WTC11 (cell line): ENCODE measurements around the gene LIFR.

ENCODE experiments used
- ATF1 ChIP-seq: sonication (generic); formaldehyde crosslinking; IDR thresholded peaks from 2 replicates; pipeline ENCODE4 v1.8.1; 2023; ENCODE audit warnings: mild to moderate bottlenecking, moderate library complexity, missing genetic modification reagents
- CBFB ChIP-seq: sonication (generic); formaldehyde crosslinking; IDR thresholded peaks from 2 replicates; pipeline ENCODE4 v1.8.1; 2022; ENCODE audit warnings: mild to moderate bottlenecking, low read depth, missing genetic modification reagents
- ERG ChIP-seq: fragments of 250-450 bp; sonication (Bioruptor Pico); IDR thresholded peaks from 2 replicates; pipeline ENCODE4 v1.8.0; 2021; ENCODE audit warnings: mild to moderate bottlenecking
- GABPB1 ChIP-seq: sonication (generic); formaldehyde crosslinking; IDR thresholded peaks from 2 replicates; pipeline ENCODE4 v1.8.1; 2023; ENCODE audit warnings: mild to moderate bottlenecking, missing genetic modification reagents
- NFATC4 ChIP-seq: fragments of 250-450 bp; sonication (Bioruptor Pico); IDR thresholded peaks from 2 replicates; pipeline ENCODE4 v1.9.0; 2021; ENCODE audit warnings: mild to moderate bottlenecking
- NR2C2 ChIP-seq: sonication (generic); formaldehyde crosslinking; IDR thresholded peaks from 2 replicates; pipeline ENCODE4 v1.8.0; 2022; ENCODE audit warnings: mild to moderate bottlenecking, missing genetic modification reagents
- RORB ChIP-seq: fragments of 250-450 bp; sonication (Bioruptor Pico); IDR thresholded peaks from 2 replicates; pipeline ENCODE4 v1.9.0; 2021; ENCODE audit warnings: mild to moderate bottlenecking
- TF ChIP-seq, protein P1 (sequence below): fragments of 200-600 bp; IDR thresholded peaks from 2 replicates; pipeline ENCODE4 v1.8.0; 2022; ENCODE audit warnings: antibody characterized with exemption

GRCh38 chr5:38438757-38439156 lies 117.7 kb downstream of the LIFR start:
- TF ChIP-seq RORB (no peak), NR2C2 (CRISPR knock-in tag) (no peak), GABPB1 (CRISPR knock-in tag) (no peak), NFATC4 (CRISPR knock-in tag) (no peak), ERG (no peak), CBFB (CRISPR knock-in tag) (no peak), ATF1 (no peak)
- TF ChIP-seq, protein P1, sequence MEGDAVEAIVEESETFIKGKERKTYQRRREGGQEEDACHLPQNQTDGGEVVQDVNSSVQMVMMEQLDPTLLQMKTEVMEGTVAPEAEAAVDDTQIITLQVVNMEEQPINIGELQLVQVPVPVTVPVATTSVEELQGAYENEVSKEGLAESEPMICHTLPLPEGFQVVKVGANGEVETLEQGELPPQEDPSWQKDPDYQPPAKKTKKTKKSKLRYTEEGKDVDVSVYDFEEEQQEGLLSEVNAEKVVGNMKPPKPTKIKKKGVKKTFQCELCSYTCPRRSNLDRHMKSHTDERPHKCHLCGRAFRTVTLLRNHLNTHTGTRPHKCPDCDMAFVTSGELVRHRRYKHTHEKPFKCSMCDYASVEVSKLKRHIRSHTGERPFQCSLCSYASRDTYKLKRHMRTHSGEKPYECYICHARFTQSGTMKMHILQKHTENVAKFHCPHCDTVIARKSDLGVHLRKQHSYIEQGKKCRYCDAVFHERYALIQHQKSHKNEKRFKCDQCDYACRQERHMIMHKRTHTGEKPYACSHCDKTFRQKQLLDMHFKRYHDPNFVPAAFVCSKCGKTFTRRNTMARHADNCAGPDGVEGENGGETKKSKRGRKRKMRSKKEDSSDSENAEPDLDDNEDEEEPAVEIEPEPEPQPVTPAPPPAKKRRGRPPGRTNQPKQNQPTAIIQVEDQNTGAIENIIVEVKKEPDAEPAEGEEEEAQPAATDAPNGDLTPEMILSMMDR: no peak
